SK-N-SH (cell line): ENCODE measurements around the gene APBA2. TPM values are rescaled to one million over a fixed set of nuclear protein-coding genes. Genes with fewer than 3 reads are reported as not detected.

Experiments
- CTCF ChIA-PET: fragments of 300-600, 350-600 bp; formaldehyde crosslinking; extraction: SDS; loops from one replicate; lab custom pipeline; 2021; lab: Yijun Ruan, JAX
- POLR2A ChIA-PET: fragments of 350-600 bp; sonication (Branson Sonifier 250); formaldehyde crosslinking; extraction: SDS; loops from one replicate; lab custom pipeline; 2020; ENCODE audit warnings: antibody characterized with exemption, inconsistent platforms; lab: Yijun Ruan, JAX
- DNase-seq: peaks from one replicate; pipeline ENCODE4 v3.0.0; 2012
- H2AFZ ChIP-seq: fragments of 200-600 bp; sonication (generic); 2 replicates; pipeline ENCODE4 v1.8.1; 2016; ENCODE audit warnings: antibody characterized with exemption, mild to moderate bottlenecking, low read depth
- H3F3A ChIP-seq: fragments of 200-600 bp; sonication (generic); replicated peaks from 2 replicates; pipeline ENCODE3; 2016; ENCODE audit warnings: antibody characterized with exemption, mild to moderate bottlenecking; ENCODE audit not compliant: insufficient read depth
- H3K27ac ChIP-seq, 2 experiments: fragments of 200-500 bp in 1 of 2; fragments of 200-600 bp in 1 of 2; sonication (Bioruptor generic) in 1 of 2; sonication (generic), shearing (Covaris generic) in 1 of 2; 2 replicates each; pipeline versions ENCODE4 v1.5.1 to v1.6.1; 2014 to 2016; ENCODE audit warnings: low read depth in 2 of 2, inconsistent platforms in 1 of 2, low read length in 1 of 2, mild to moderate bottlenecking in 1 of 2, mixed read lengths in 1 of 2
- H3K27me3 ChIP-seq: fragments of 200-600 bp; sonication (generic), shearing (Covaris generic); 2 replicates; pipeline ENCODE4 v1.6.1; 2016; ENCODE audit warnings: mixed run types; ENCODE audit not compliant: insufficient read depth
- H3K36me3 ChIP-seq, 2 experiments: fragments of 200-500 bp in 1 of 2; fragments of 200-600 bp in 1 of 2; sonication (Bioruptor generic) in 1 of 2; sonication (generic) in 1 of 2; replicated peaks in 1 of 2; 2 replicates each; pipeline versions ENCODE3 to v1.5.1; 2014 to 2016; ENCODE audit warnings: low read length in 1 of 2, mild to moderate bottlenecking in 1 of 2; ENCODE audit not compliant: insufficient read depth in 2 of 2, control insufficient read depth in 1 of 2
- H3K4me1 ChIP-seq, 2 experiments: fragments of 200-500 bp in 1 of 2; fragments of 200-600 bp in 1 of 2; sonication (Bioruptor generic) in 1 of 2; sonication (generic), shearing (Covaris generic) in 1 of 2; 2 replicates each; pipeline versions ENCODE4 v1.5.1 to v1.6.1; 2014 to 2016; ENCODE audit warnings: low read depth in 1 of 2, low read length in 1 of 2, mixed run types in 1 of 2; ENCODE audit not compliant: insufficient read depth in 2 of 2, control insufficient read depth in 1 of 2
- H3K4me2 ChIP-seq: fragments of 200-600 bp; sonication (generic), shearing (Covaris generic); 2 replicates; pipeline ENCODE4 v1.6.1; 2017; ENCODE audit warnings: mixed run types
- H3K4me3 ChIP-seq, 2 experiments: fragments of 200-500 bp in 1 of 2; fragments of 200-600 bp in 1 of 2; sonication (Bioruptor generic) in 1 of 2; sonication (generic), shearing (Covaris generic) in 1 of 2; 2 replicates each; pipeline versions ENCODE4 v1.5.1 to v1.8.1; 2014 to 2016; ENCODE audit warnings: low read depth in 2 of 2, inconsistent platforms in 1 of 2, low read length in 1 of 2, mild to moderate bottlenecking in 1 of 2, mixed read lengths in 1 of 2, moderate library complexity in 1 of 2
- H3K79me2 ChIP-seq: fragments of 200-600 bp; sonication (generic); 2 replicates; pipeline ENCODE4 v1.8.1; 2017; ENCODE audit warnings: mild to moderate bottlenecking; ENCODE audit not compliant: insufficient read depth
- H3K9ac ChIP-seq: fragments of 200-600 bp; sonication (generic); 2 replicates; pipeline ENCODE4 v1.6.1; 2017; ENCODE audit warnings: mixed run types
- H3K9me2 ChIP-seq: fragments of 200-600 bp; sonication (generic); 2 replicates; pipeline ENCODE4 v1.6.1; 2017; ENCODE audit warnings: mixed run types
- H3K9me3 ChIP-seq: fragments of 200-600 bp; sonication (generic); 2 replicates; pipeline ENCODE4 v1.6.1; 2017; ENCODE audit warnings: mixed run types, mild to moderate bottlenecking, moderate library complexity
- H4K20me1 ChIP-seq: fragments of 200-600 bp; sonication (generic); 2 replicates; pipeline ENCODE4 v1.6.1; 2017; ENCODE audit warnings: mild to moderate bottlenecking, mixed run types; ENCODE audit not compliant: insufficient read depth
- CTCF ChIP-seq: fragments of 200-600 bp; sonication (generic); IDR thresholded peaks from 2 replicates; pipeline ENCODE4 v1.6.1; 2017; ENCODE audit warnings: antibody characterized with exemption, mild to moderate bottlenecking, moderate library complexity
- GATA2 ChIP-seq: sonication (generic); formaldehyde crosslinking; IDR thresholded peaks from 2 replicates; pipeline ENCODE4 v1.5.0; 2020; ENCODE audit warnings: mild to moderate bottlenecking, missing genetic modification reagents
- IRF3 ChIP-seq: fragments of 150-350 bp; IDR thresholded peaks from 2 replicates; pipeline ENCODE4 v1.6.1; 2016; ENCODE audit warnings: mild to moderate bottlenecking, low read depth, low read length
- MEF2A ChIP-seq: IDR thresholded peaks from 2 replicates; pipeline ENCODE4 v1.4.0; 2012; ENCODE audit warnings: low read depth, borderline replicate concordance
- NRF1 ChIP-seq: IDR thresholded peaks from 2 replicates; pipeline ENCODE4 v1.6.1; 2012; ENCODE audit warnings: low read depth, mild to moderate bottlenecking, low read length
- RAD21 ChIP-seq: IDR thresholded peaks from 2 replicates; pipeline ENCODE4 v1.6.1; 2012; ENCODE audit warnings: mild to moderate bottlenecking, low read length
- REST ChIP-seq: IDR thresholded peaks from 2 replicates; pipeline ENCODE4 v1.6.1; 2012; ENCODE audit warnings: mild to moderate bottlenecking, low read depth, low read length, moderate library complexity
- RFX5 ChIP-seq: IDR thresholded peaks from 2 replicates; pipeline ENCODE4 v1.6.1; 2012; ENCODE audit warnings: mild to moderate bottlenecking, improper control_type of control experiment, low read length
- TEAD4 ChIP-seq: IDR thresholded peaks from 2 replicates; pipeline ENCODE4 v1.4.0; 2012; ENCODE audit warnings: mild to moderate bottlenecking, borderline replicate concordance; ENCODE audit not compliant: insufficient read depth
- USF1 ChIP-seq: IDR thresholded peaks from 2 replicates; pipeline ENCODE4 v1.4.0; 2012; ENCODE audit warnings: low read depth, borderline replicate concordance
- USF2 ChIP-seq: fragments of 150-350 bp; IDR thresholded peaks from 2 replicates; pipeline ENCODE4 v1.6.1; 2017; ENCODE audit warnings: antibody characterized with exemption, low read length, low read depth, borderline replicate concordance
- ZBTB33 ChIP-seq: IDR thresholded peaks from 2 replicates; pipeline ENCODE4 v1.4.0; 2012; ENCODE audit warnings: low read depth, borderline replicate concordance
- WGBS: methylation state at CpG from one replicate; pipeline ENCODE4 v1.1.6; 2017; ENCODE audit warnings: low lambda C conversion rate; 5-methylcytosine and 5-hydroxymethylcytosine counted together
- polyA plus RNA-seq, 3 experiments: library from polyadenylated mRNA; depleted of rRNA; stranded (reverse); fragments of >200 nt; gene quantifications; 2 replicates each; pipeline ENCODE4 v1.2.3, GENCODE V29; 2012

Gene APBA2
- polyA plus RNA-seq, 1 of the 3 experiments (the other 2 are of a cell fraction), result 12.7 TPM

- no peak for TF ChIP-seq REST
- no peak for TF ChIP-seq NRF1
- TF ChIP-seq RAD21, result no peak
Measured at GRCh38 chr15:28914483-28915023, 28.8 kb downstream of the APBA2 start (continued).

- H3K9me2 ChIP-seq, result no peaks in the 10 kb centered on the region
- no peaks in the 10 kb centered on the region for H4K20me1 ChIP-seq
- no peaks in the 10 kb centered on the region for H3K9me3 ChIP-seq
- POLR2A ChIA-PET, result no interaction called here
- no peak overlapping the region; a peak in 1 of 4 replicates for H3K27ac ChIP-seq
- no peak overlapping the region for H2AFZ ChIP-seq
- no peak overlapping the region for H3K4me2 ChIP-seq
- no peaks in the 10 kb centered on the region for H3F3A ChIP-seq
- H3K36me3 ChIP-seq, result no peaks in the 10 kb centered on the region
- H3K9ac ChIP-seq, result no peak overlapping the region
- CTCF ChIA-PET, result no interaction called here
- no peak for DNase-seq
- no peaks in the 10 kb centered on the region for H3K79me2 ChIP-seq
- H3K4me1 ChIP-seq, result peaks cover 0 to 47% of the 10 kb centered on the region in 2 experiments; a peak in 2 of 4 replicates
- WGBS, result 96% methylated on average over 3 of the region's 3 CpGs
- H3K27me3 ChIP-seq, result no peaks in the 10 kb centered on the region
- no peak overlapping the region for H3K4me3 ChIP-seq
- TF ChIP-seq GATA2, result no peak
- no peak for TF ChIP-seq MEF2A
- no peak for TF ChIP-seq ZBTB33
- TF ChIP-seq USF1, result no peak
- TF ChIP-seq REST, result no peak
- TF ChIP-seq RFX5, result no peak
- no peak for TF ChIP-seq IRF3
- TF ChIP-seq CTCF, result no peak
- no peak for TF ChIP-seq RAD21
- TF ChIP-seq TEAD4, result no peak
- no peak for TF ChIP-seq NRF1
- TF ChIP-seq USF2, result no peak
Measured at GRCh38 chr15:28915041-28915810, 29.5 kb downstream of the APBA2 start.
